Stomach (tissue), 4 donors: Measurements from ENCODE around the gene TIA1.

Experiments used
- POLR2A ChIP-seq, 4 donors: fragments of 450-650 bp; IDR thresholded peaks; one replicate each; pipeline ENCODE4 v1.6.1; 2016; ENCODE audit warnings: antibody characterized with exemption in 4 of 4, control low read depth in 2 of 4, mild to moderate bottlenecking in 1 of 4, moderate library complexity in 1 of 4
- POLR2AphosphoS5 ChIP-seq, 3 donors: sonication (generic); formaldehyde crosslinking; IDR thresholded peaks; one replicate each; pipeline ENCODE4 v1.6.1; 2016; ENCODE audit warnings: antibody characterized with exemption in 3 of 3

DNA sequence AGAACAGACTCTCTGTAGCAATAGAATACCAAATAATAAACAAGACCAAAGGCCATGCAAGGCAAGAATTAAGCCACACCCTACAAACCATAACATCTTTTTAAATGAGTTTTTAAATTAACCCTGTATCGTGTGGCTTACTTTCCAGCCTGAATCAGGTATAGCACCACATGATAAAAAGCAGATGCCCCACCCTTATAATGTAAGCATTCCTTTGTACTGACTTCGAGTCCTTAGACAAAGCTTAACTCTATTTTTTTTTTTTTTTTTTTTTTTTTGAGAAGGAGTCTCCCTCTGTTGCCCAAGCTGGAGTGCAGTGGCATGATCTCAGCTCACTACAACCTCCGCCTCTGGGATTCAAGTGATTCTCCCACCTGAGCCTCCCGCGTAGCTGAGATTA is 55.9 kb downstream of the TIA1 start:
- no peak for TF ChIP-seq POLR2A (IDR thresholded peaks at IDR 0.05)
- no peak for TF ChIP-seq POLR2AphosphoS5 (IDR thresholded peaks at IDR 0.05)
